Forelimb muscle (tissue), 1 donor: ENCODE measurements around the gene MRPL45. TPM values are rescaled to one million over a fixed set of nuclear protein-coding genes. Genes with fewer than 3 reads are reported as not detected.
"Not testable (repeated sequence)": the region's sequence is repeated elsewhere in the genome, so short reads cannot be mapped to it uniquely, and the experiment has no call there.

Experiments
- DNase-seq: peaks from one replicate; pipeline ENCODE4 v3.0.0-alpha.2; 2013; ENCODE audit warnings: low read depth
- polyA plus RNA-seq: library from polyadenylated mRNA; unstranded; fragments of 120-200 nt; gene quantifications from one replicate; pipeline ENCODE4 v1.2.1, GENCODE V29; 2013; ENCODE audit not compliant: insufficient read length

MRPL45 gene
- polyA plus RNA-seq = 63.8 TPM

GRCh38 chr17:38296834-38297517 lies at the start of gene MRPL45:
MRPL45 (plus strand) TSS chr17:38297168; CDS start chr17:38297184, 16 bp downstream.
- peak; percentile 88 for DNase-seq

DNA sequence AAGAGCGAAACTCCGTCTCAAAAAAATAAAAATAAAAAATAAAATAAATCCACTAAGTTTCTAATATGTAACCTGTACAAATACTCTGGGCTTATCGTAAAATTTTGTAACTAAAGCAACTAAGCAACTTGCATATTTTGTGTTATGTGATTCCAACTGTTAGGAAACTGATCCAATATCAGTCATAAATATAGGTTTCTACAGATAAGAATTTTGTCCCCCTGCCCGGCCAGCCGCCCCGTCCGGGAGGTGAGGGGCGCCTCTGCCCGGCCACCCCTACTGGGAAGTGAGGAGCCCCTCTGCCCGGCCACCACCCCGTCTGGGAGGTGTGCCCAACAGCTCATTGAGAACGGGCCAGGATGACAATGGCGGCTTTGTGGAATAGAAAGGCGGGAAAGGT lies 43.8 kb upstream of the MRPL45 start:
- DNase-seq = not testable (repeated sequence)

DNA sequence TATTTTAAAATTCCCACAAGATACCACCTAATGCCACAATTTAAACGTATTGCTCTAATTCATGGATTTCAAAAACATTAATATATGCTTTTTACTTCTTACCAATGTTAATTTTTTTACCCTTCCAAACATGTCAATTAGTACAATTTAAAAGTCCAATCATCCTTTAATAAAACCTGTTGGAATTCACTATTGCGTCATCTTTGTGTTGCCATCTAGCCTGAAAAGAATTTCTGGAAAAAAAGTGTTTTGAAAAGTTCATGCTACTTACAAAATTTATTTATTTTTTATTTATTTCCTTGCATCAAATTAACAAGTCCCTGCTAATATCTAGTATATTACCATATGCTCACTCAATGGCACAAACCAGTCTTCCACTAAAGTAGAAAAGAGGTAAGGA lies 42.6 kb upstream of the MRPL45 start:
- DNase-seq = not testable (repeated sequence)

GRCh38 chr17:38257013-38257621 lies 39.9 kb upstream of the MRPL45 start:
- peak; percentile 26 for DNase-seq

DNA sequence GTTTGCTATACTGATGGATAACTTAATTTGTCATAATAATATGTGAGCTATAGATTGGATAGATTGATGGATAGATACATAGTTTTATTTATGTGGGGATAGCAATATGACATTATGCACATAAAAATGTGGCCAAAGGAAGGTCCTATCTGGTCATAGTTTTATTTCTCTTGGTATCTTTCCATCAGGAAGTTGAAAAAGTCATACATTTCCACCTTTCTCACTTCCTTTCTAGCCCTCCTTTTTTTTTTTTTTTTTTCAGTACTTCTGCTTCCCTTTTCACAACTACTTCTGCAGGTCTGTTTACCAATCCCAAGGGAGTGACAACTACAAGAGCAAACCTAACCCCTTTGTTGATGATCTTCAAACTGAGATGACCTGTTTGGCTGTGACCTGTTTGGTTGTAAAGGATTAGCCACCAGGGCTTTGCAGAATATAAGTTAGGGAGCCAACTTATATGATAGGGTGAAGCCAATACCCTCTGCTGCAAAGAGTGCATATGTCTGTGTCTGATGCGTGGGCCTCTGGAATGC lies 30.9 kb upstream of the MRPL45 start:
- DNase-seq = not testable (repeated sequence)

GRCh38 chr17:38266571-38266970 lies 30.4 kb upstream of the MRPL45 start:
- not testable (repeated sequence) for DNase-seq

DNA sequence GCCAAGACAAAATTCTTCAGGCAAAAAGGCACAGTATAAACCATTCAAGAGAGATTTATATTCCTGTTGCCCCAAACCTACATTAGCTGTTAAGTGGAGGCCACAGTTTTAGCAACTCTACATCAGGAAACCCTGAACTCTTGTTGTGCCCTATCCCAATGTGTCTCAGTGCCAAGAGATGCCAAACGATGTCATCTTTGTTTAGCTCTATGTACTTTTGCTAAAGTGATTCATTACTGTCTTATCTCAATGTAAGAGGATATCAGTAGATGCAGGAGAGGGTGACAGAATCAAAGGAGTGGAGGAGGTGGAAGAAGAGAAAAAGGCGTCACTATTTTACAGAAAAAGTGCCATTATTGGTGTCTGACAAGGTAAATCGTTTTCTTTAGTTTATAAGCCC lies 28.8 kb upstream of the MRPL45 start:
- DNase-seq = not testable (repeated sequence)

GRCh38 chr17:38269045-38269444 lies 27.9 kb upstream of the MRPL45 start:
- DNase-seq = not testable (repeated sequence)

GRCh38 chr17:38269552-38269951 lies 27.4 kb upstream of the MRPL45 start:
- DNase-seq = not testable (repeated sequence)

DNA sequence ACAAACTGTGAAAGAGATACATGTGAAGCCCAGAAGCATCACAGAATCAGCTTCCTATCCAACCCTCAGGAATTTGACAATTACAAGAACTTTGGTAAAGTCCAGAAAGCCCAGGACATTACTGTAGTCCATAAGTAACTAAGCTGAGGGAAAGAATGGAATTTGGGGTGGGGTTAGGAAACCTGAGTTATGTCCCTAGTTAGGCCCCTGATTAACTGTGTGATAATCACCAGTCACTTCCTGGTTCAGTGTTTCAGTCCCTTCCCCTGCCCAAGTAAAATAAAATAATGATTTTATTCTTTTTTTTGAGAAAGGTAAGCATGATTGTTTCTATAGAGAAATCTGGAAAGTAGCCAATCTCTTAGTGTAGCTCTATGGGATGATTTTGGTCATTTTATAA lies 11.0 kb upstream of the MRPL45 start:
- not testable (repeated sequence) for DNase-seq

- peak; percentile 5 for DNase-seq
These were observed 10.4 kb upstream of the MRPL45 start for GRCh38 chr17:38286501-38287091.

- peak; percentile 4 for DNase-seq
These were observed 8.6 kb upstream of the MRPL45 start for GRCh38 chr17:38288217-38288827.

GRCh38 chr17:38289760-38290159 lies 7.2 kb upstream of the MRPL45 start:
- DNase-seq = not testable (repeated sequence)

GRCh38 chr17:38295602-38296365 lies 1.2 kb upstream of the MRPL45 start:
- not testable (repeated sequence) for DNase-seq

DNA sequence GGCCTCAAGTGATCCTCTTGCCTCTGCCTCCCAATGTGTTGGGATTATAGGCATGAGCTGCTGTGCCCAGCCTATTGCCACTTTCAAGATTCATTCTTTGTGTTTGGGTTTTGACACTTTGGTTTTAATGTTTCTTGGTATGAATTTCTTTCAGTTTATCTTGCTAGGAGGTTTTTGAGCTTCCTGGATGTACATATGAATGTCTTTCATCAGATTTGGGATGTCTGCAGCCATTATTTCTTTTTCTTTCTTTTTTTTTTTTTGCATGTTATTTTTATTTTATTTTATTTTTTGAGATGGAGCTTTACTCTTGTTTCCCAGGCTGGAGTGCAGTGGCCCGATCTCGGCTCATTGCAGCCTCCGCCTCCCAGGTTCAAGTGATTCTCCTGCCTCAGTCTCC lies 18.5 kb downstream of the MRPL45 start:
- no peak for DNase-seq

DNA sequence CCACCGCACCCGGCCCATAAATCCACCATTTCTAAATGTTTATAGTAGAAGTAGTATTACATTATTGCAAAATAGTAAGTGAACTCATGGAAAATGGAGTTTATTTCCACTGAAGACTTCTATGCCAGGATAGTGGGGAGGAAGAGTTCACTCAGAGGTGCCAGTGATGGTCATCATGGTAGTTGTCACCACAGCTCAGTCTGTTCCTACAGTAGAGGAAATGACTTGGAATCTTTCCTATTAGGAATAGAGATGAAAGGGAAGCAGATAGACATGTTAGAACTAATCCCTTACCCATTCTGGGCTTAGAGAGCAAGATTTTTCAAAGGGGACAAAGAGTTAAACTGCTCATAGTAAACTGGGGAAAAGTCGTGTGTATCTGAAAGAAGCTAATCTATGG lies 20.1 kb downstream of the MRPL45 start:
- DNase-seq = no peak

GRCh38 chr17:38320482-38320881 lies 23.5 kb downstream of the MRPL45 start:
- no peak for DNase-seq

- DNase-seq = no peak
These were observed 25.3 kb downstream of the MRPL45 start for GRCh38 chr17:38322156-38322779.

DNA sequence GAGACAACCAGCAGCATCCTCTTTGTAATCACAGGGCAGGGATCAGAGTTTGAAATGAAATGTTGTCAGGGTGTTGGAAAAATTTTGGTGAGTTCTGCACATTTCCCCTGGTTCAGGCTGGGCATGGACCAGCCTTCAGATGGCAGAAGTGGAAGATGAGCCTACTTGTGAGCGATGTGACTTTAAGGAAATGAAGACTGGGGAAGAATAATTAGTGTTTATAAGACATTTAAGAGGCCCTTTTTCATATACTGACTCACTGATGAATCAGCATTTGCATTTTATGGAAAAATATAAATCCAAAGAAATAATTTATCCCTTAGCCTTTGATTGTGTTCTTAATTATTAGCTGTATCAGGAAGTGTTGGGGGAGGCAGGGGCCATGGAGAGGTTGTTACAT lies 25.9 kb downstream of the MRPL45 start:
- DNase-seq = no peak

GRCh38 chr17:38324141-38324697 lies 27.3 kb downstream of the MRPL45 start:
- no peak for DNase-seq

- no peak for DNase-seq
These were observed 27.8 kb downstream of the MRPL45 start for GRCh38 chr17:38324772-38325171.
